Measurements from ENCODE around the gene PPP1R8.

GRCh38 chr1:27876341-27877114, 45.9 kb downstream of the PPP1R8 start:
- TF ChIP-seq CTCF (IDR thresholded peaks at IDR 0.05) (no peak), POLR2AphosphoS5 (IDR thresholded peaks at IDR 0.05) (no peak), POLR2A (IDR thresholded peaks at IDR 0.05) (no peak), EP300 (IDR thresholded peaks at IDR 0.05) (no peak)

Data from stomach (tissue), 4 donors.